GM18508 (cell line): ENCODE data around the gene NLGN1.

Experiments used
- ATAC-seq: cut with Tn5 transposase; IDR thresholded peaks from one replicate; pipeline ENCODE4 v1.9.1; 2021; ENCODE audit warnings: moderate number of reproducible peaks; ENCODE audit not compliant: insufficient read depth, unreplicated experiment

Gene NLGN1

GRCh38 chr3:174023421-174023820 lies 625.9 kb downstream of the NLGN1 start:
- no peak for ATAC-seq

GRCh38 chr3:174028673-174029072 lies 631.1 kb downstream of the NLGN1 start:
- ATAC-seq, result no peak

GRCh38 chr3:174035328-174035886 lies 637.9 kb downstream of the NLGN1 start:
- ATAC-seq, result no peak

GRCh38 chr3:174046311-174046710 lies 648.8 kb downstream of the NLGN1 start:
- no peak for ATAC-seq

- ATAC-seq, result no peak
These were observed 651.9 kb downstream of the NLGN1 start for GRCh38 chr3:174049472-174049871.

GRCh38 chr3:174051191-174051590 lies 653.6 kb downstream of the NLGN1 start:
- no peak for ATAC-seq

- no peak for ATAC-seq
These were observed 661.3 kb downstream of the NLGN1 start for GRCh38 chr3:174058804-174059203.

GRCh38 chr3:174060431-174060830 lies 662.9 kb downstream of the NLGN1 start:
- no peak for ATAC-seq

GRCh38 chr3:174061162-174061561 lies 663.6 kb downstream of the NLGN1 start:
- ATAC-seq, result no peak

- ATAC-seq, result no peak
These were observed 664.2 kb downstream of the NLGN1 start for GRCh38 chr3:174061731-174062130.

GRCh38 chr3:174062923-174063322 lies 665.4 kb downstream of the NLGN1 start:
- ATAC-seq, result no peak

GRCh38 chr3:174068035-174068434 lies 670.5 kb downstream of the NLGN1 start:
- ATAC-seq, result no peak

- no peak for ATAC-seq
These were observed 675.1 kb downstream of the NLGN1 start for GRCh38 chr3:174072675-174073074.

GRCh38 chr3:174083706-174084105 lies 686.2 kb downstream of the NLGN1 start:
- ATAC-seq, result no peak

- no peak for ATAC-seq
These were observed 692.0 kb downstream of the NLGN1 start for GRCh38 chr3:174089592-174089991.

- ATAC-seq, result no peak
These were observed 697.1 kb downstream of the NLGN1 start for GRCh38 chr3:174094669-174095068.

GRCh38 chr3:174097686-174098085 lies 700.1 kb downstream of the NLGN1 start:
- ATAC-seq, result no peak

GRCh38 chr3:174098746-174099145 lies 701.2 kb downstream of the NLGN1 start:
- no peak for ATAC-seq

GRCh38 chr3:174099724-174100123 lies 702.2 kb downstream of the NLGN1 start:
- no peak for ATAC-seq

- ATAC-seq, result no peak
These were observed 703.2 kb downstream of the NLGN1 start for GRCh38 chr3:174100744-174101143.

GRCh38 chr3:174101244-174101643 lies 703.7 kb downstream of the NLGN1 start:
- ATAC-seq, result no peak

- ATAC-seq, result no peak
These were observed 704.7 kb downstream of the NLGN1 start for GRCh38 chr3:174102274-174102673.

- no peak for ATAC-seq
These were observed 705.3 kb downstream of the NLGN1 start for GRCh38 chr3:174102866-174103265.
